ENCODE results near the gene ODAPH. TPM values are rescaled to one million over a fixed set of nuclear protein-coding genes. Genes with fewer than 3 reads are reported as not detected.

ODAPH gene
- polyA plus RNA-seq, 4 donors: 0.21 to 0.26 TPM; not detected in 2

Other genes starting within 250 kb of the ODAPH start
- gene RCHY1, start 41.7 kb upstream of the ODAPH start, polyA plus RNA-seq (ENCODE audit: insufficient read length in 4 of 4): 10 to 100 TPM; 42.7 to 57.1 (median 49.2) TPM
- 10 to 100 TPM; 17.9 to 30.0 (median 20.6) TPM for gene THAP6, start 41.6 kb upstream of the ODAPH start, polyA plus RNA-seq (ENCODE audit: insufficient read length in 4 of 4)
- gene CDKL2, start 74.5 kb downstream of the ODAPH start, polyA plus RNA-seq (ENCODE audit: insufficient read length in 4 of 4): 10 to 100 TPM in 3 of 4 donors, under 1 TPM in 1; 0.68 to 15.2 (median 12.2) TPM
- gene G3BP2, start 117.3 kb downstream of the ODAPH start, polyA plus RNA-seq (ENCODE audit: insufficient read length in 4 of 4): 100 to 1,000 TPM; 123 to 198 (median 163) TPM
- 10 to 100 TPM; 75.4 to 97.6 (median 87.9) TPM for gene USO1, start 168.5 kb downstream of the ODAPH start, polyA plus RNA-seq (ENCODE audit: insufficient read length in 4 of 4)

Measured in left renal pelvis (tissue), 4 donors.